Measurements from ENCODE around the gene CPNE6.

GRCh38 chr14:24075485-24076301, 4.3 kb downstream of the CPNE6 start:
- no peak for TF ChIP-seq CTCF (IDR thresholded peaks at IDR 0.05)
- TF ChIP-seq EZH2 (IDR thresholded peaks at IDR 0.05; ENCODE audit: borderline replicate concordance, insufficient read depth, low read depth, low read length, poor library complexity, severe bottlenecking) = no peak

Measured in B cell (primary cell).